Right lobe of liver (tissue), 6 donors: ENCODE data around the gene INO80B. TPM values are rescaled to one million over a fixed set of nuclear protein-coding genes. Genes with fewer than 3 reads are reported as not detected.

Experiments
- ATAC-seq, 4 donors: fragments of 200-7000 bp; cut with Tn5 transposase; one replicate each; pipeline ENCODE4 v1.9.1; 2020; ENCODE audit warnings: mild to moderate bottlenecking in 4 of 4, moderate library complexity in 4 of 4
- DNase-seq, 3 donors: peaks; one replicate each; pipeline ENCODE4 v3.0.0-alpha.2; 2020
- H3K27ac ChIP-seq, 3 donors: fragments of 200-600 bp; one replicate each; pipeline ENCODE4 v1.8.0; 2022
- H3K27me3 ChIP-seq, 2 donors: fragments of 200-600 bp; one replicate each; pipeline ENCODE4 v1.8.0; 2022
- H3K36me3 ChIP-seq, 4 donors: fragments of 200-600 bp; sonication (generic) in 1 of 4; one replicate each; pipeline versions ENCODE4 v1.5.1 to v1.8.0; 2017 to 2022; ENCODE audit warnings: control low read depth in 1 of 4
- H3K4me1 ChIP-seq, 4 donors: fragments of 200-600 bp; sonication (generic) in 1 of 4; one replicate each; pipeline versions ENCODE4 v1.5.1 to v1.8.0; 2017 to 2022; ENCODE audit warnings: control low read depth in 1 of 4
- H3K4me3 ChIP-seq, 3 donors: fragments of 200-600 bp; one replicate each; pipeline ENCODE4 v1.8.0; 2022
- H3K9me3 ChIP-seq, 4 donors: fragments of 200-600 bp; sonication (generic) in 1 of 4; one replicate each; pipeline versions ENCODE4 v1.5.1 to v1.8.0; 2017 to 2022; ENCODE audit warnings: control low read depth in 1 of 4
- CTCF ChIP-seq, 4 donors: fragments of 200-600 bp in 3 of 4; fragments of 450-650 bp in 1 of 4; IDR thresholded peaks; one replicate each; pipeline versions ENCODE4 v1.5.1 to v1.8.0; 2016 to 2022; ENCODE audit warnings: antibody characterized with exemption in 4 of 4, mild to moderate bottlenecking in 2 of 4
- POLR2A ChIP-seq: fragments of 450-650 bp; IDR thresholded peaks from one replicate; pipeline ENCODE4 v1.6.1; 2017; ENCODE audit warnings: antibody characterized with exemption, mild to moderate bottlenecking
- WGBS: methylation state at CpG from one replicate; pipeline ENCODE4 v1.1.6; 2018; ENCODE audit warnings: low coverage, low lambda C conversion rate; ENCODE audit not compliant: insufficient coverage; ENCODE audit errors: missing lambda C conversion rate; 5-methylcytosine and 5-hydroxymethylcytosine counted together
- intact Hi-C, 2 donors: fragments of 100-400 bp; cut with DNase I; formaldehyde crosslinking; loops; one replicate each; pipeline versions ENCODE4 v1.11.2 to v1.14.1; 2022
- total RNA-seq, 6 experiments: library from RNA; depleted of rRNA in 2 of 6; stranded (reverse); fragments of >200 nt in 2 of 6; fragmentation: NEBNext Ultra II Directional in 3 of 6; extraction: Animal tissue kit (Norgen Biotek cat#: 25700) in 3 of 6; gene quantifications; one replicate each; pipeline versions ENCODE4 v1.1.0 to v1.2.4, GENCODE V29; 2016 to 2023
- donor health status: DM: no; HTN: yes; CAD: no.
- donor health status: DM: no; HTN: no; CAD: no.
- donor health status: DM: no; HTN: no; CAD: no.
- donor health status: DM: no; HTN: yes; CAD: no.
- donor health status: DM: no; HTN: yes; CAD: no.

INO80B gene
- total RNA-seq, 6 experiments from 2014 or later = 3.4 to 20.3 (median 18.8) TPM

GRCh38 chr2:74414441-74414840 is 40.4 kb upstream of the INO80B start:
- no peak for TF ChIP-seq CTCF (IDR thresholded peaks at IDR 0.05)
- no peak for TF ChIP-seq POLR2A
- peaks cover 0 to 4% of the 10 kb centered on the region in 2 donors for H3K27me3 ChIP-seq
- H3K4me1 ChIP-seq = peaks cover 0 to 9% (median 0%) of the 10 kb centered on the region in 4 donors
- intact Hi-C loops = loop anchor here in 1 of 2 donors (10.0 kb wide), 1 partner anchor 170 kb away; no protein-coding TSS in a partner anchor
- peak overlapping the region; percentile 24 to 46 (median 42) for H3K4me3 ChIP-seq
- H3K36me3 ChIP-seq = no peaks in the 10 kb centered on the region
- peak overlapping the region in 1 of 3 donors; percentile 29 for H3K27ac ChIP-seq
- 45% methylated on average over 3 of the region's 19 CpGs for WGBS
- DNase-seq (no peak), ATAC-seq (no peak)
- no peaks in the 10 kb centered on the region for H3K9me3 ChIP-seq

- Histone ChIP-seq H3K27me3 (peaks cover 0 to 4% of the 10 kb centered on the region in 2 donors), H3K4me1 (peaks cover 0 to 9% (median 0%) of the 10 kb centered on the region in 4 donors), H3K4me3 (peak overlapping the region; percentile 24 to 46 (median 42)), H3K9me3 (no peaks in the 10 kb centered on the region), H3K36me3 (no peaks in the 10 kb centered on the region), H3K27ac (peak overlapping the region in 2 of 3 donors; percentile 17 to 29)
- ATAC-seq = peak; percentile 58 to 71 (median 68)
- 11% methylated on average over 15 of the region's 66 CpGs for WGBS
- DNase-seq = peak in 2 of 3 donors; percentile 50 to 63
- intact Hi-C loops = loop anchor here in 1 of 2 donors (10.0 kb wide), 1 partner anchor 170 kb away; no protein-coding TSS in a partner anchor
- TF ChIP-seq POLR2A = no peak
- TF ChIP-seq CTCF (IDR thresholded peaks at IDR 0.05) = peak in 3 of 4 donors; percentile 14 to 28 (median 19)
Measured at GRCh38 chr2:74414881-74415761, 39.8 kb upstream of the INO80B start.

GRCh38 chr2:74415762-74416395 is 39.0 kb upstream of the INO80B start:
- Histone ChIP-seq H3K36me3 (no peaks in the 10 kb centered on the region), H3K27ac (no peak overlapping the region), H3K27me3 (peaks cover 0 to 4% of the 10 kb centered on the region in 2 donors), H3K4me3 (peak overlapping the region; percentile 24 to 46 (median 42)), H3K9me3 (no peaks in the 10 kb centered on the region), H3K4me1 (peaks cover 0 to 11% (median 0%) of the 10 kb centered on the region in 4 donors)
- ATAC-seq (peak in 3 of 4 donors; percentile 5 to 17 (median 6)), DNase-seq (no peak)
- WGBS = 27% methylated on average over 17 of the region's 35 CpGs
- intact Hi-C loops = loop anchor here in 1 of 2 donors (10.0 kb wide), 1 partner anchor 171 kb away; no protein-coding TSS in a partner anchor
- TF ChIP-seq CTCF (IDR thresholded peaks at IDR 0.05) (no peak), POLR2A (no peak)

- peaks cover 0 to 19% (median 0%) of the 10 kb centered on the region in 4 donors for H3K4me1 ChIP-seq
- intact Hi-C loops = loop anchor here in 1 of 2 donors (10.0 kb wide), 1 partner anchor 172 kb away; no protein-coding TSS in a partner anchor
- TF ChIP-seq CTCF (IDR thresholded peaks at IDR 0.05) (peak in 1 of 4 donors; percentile 13), POLR2A (no peak)
- no peak overlapping the region for H3K27ac ChIP-seq
- no peak for DNase-seq
- peaks cover 0 to 4% of the 10 kb centered on the region in 2 donors for H3K27me3 ChIP-seq
- H3K4me3 ChIP-seq = no peak overlapping the region
- H3K9me3 ChIP-seq = no peaks in the 10 kb centered on the region
- ATAC-seq = no peak
- no peaks in the 10 kb centered on the region for H3K36me3 ChIP-seq
- 45% methylated on average over 2 of the region's 3 CpGs for WGBS
Measured at GRCh38 chr2:74416778-74417177, 38.1 kb upstream of the INO80B start.
